ENCODE measurements around the gene MAT1A. TPM values are rescaled to one million over a fixed set of nuclear protein-coding genes. Genes with fewer than 3 reads are reported as not detected.

Gene MAT1A
- total RNA-seq, 1 donor from 2014 or later, result 0.11 TPM

- Histone ChIP-seq H3K27me3 (ENCODE audit: insufficient read depth, low read length) (no peaks in the 10 kb centered on the region), H2AFZ (ENCODE audit: low read depth, low read length) (no peak overlapping the region), H3K36me3 (ENCODE audit: insufficient read depth, low read length) (no peaks in the 10 kb centered on the region), H3K4me1 (ENCODE audit: insufficient read depth, low read length) (no peaks in the 10 kb centered on the region), H3K4me2 (ENCODE audit: low read length) (no peak overlapping the region), H3K27ac (ENCODE audit: low read depth, low read length) (no peak overlapping the region), H3K9ac (ENCODE audit: low read length) (no peak overlapping the region), H3K4me3 (ENCODE audit: insufficient read depth, low read depth, low read length) (no peak overlapping the region), H3K79me2 (ENCODE audit: insufficient read depth, low read length) (no peaks in the 10 kb centered on the region), H3K9me3 (ENCODE audit: insufficient read depth, low read depth, low read length) (no peaks in the 10 kb centered on the region), H4K20me1 (ENCODE audit: insufficient read depth, low read length) (no peaks in the 10 kb centered on the region)
- Mint-ChIP-seq H3K4me3 (ENCODE audit: unreplicated experiment) (no peak overlapping the region), H3K9me3 (ENCODE audit: unreplicated experiment) (peaks cover 2% of the 10 kb centered on the region), H3K4me1 (ENCODE audit: low read depth, unreplicated experiment) (peaks cover 4% of the 10 kb centered on the region), H3K27me3 (ENCODE audit: low read depth, unreplicated experiment) (peaks cover 25% of the 10 kb centered on the region), H3K36me3 (ENCODE audit: low read depth, unreplicated experiment) (no peaks in the 10 kb centered on the region), H3K27ac (ENCODE audit: unreplicated experiment) (no peak overlapping the region)
- no peak for FAIRE-seq
- TF ChIP-seq CTCF (IDR thresholded peaks at IDR 0.05; ENCODE audit: insufficient read depth, low read depth, low read length), result no peak
- no peak for TF ChIP-seq EZH2 (IDR thresholded peaks at IDR 0.05; ENCODE audit: insufficient read depth, low read length)
- DNase-seq (ENCODE audit: low read depth), result no peak
Measured at GRCh38 chr10:80283119-80283518, 6.3 kb downstream of the MAT1A start.

- FAIRE-seq (no peak), DNase-seq (ENCODE audit: low read depth) (no peak)
- Mint-ChIP-seq H3K4me1 (ENCODE audit: low read depth, unreplicated experiment) (peaks cover 4% of the 10 kb centered on the region), H3K27ac (ENCODE audit: unreplicated experiment) (peak overlapping the region; percentile 12), H3K36me3 (ENCODE audit: low read depth, unreplicated experiment) (no peaks in the 10 kb centered on the region), H3K27me3 (ENCODE audit: low read depth, unreplicated experiment) (peaks cover 28% of the 10 kb centered on the region), H3K4me3 (ENCODE audit: unreplicated experiment) (no peak overlapping the region), H3K9me3 (ENCODE audit: unreplicated experiment) (no peaks in the 10 kb centered on the region)
- Histone ChIP-seq H3K4me2 (ENCODE audit: low read length) (no peak overlapping the region), H2AFZ (ENCODE audit: low read depth, low read length) (no peak overlapping the region), H4K20me1 (ENCODE audit: insufficient read depth, low read length) (no peaks in the 10 kb centered on the region), H3K79me2 (ENCODE audit: insufficient read depth, low read length) (no peaks in the 10 kb centered on the region), H3K9me3 (ENCODE audit: insufficient read depth, low read depth, low read length) (no peaks in the 10 kb centered on the region), H3K9ac (ENCODE audit: low read length) (no peak overlapping the region), H3K36me3 (ENCODE audit: insufficient read depth, low read length) (no peaks in the 10 kb centered on the region), H3K4me3 (ENCODE audit: insufficient read depth, low read depth, low read length) (no peak overlapping the region), H3K27ac (ENCODE audit: low read depth, low read length) (no peak overlapping the region), H3K27me3 (ENCODE audit: insufficient read depth, low read length) (no peaks in the 10 kb centered on the region), H3K4me1 (ENCODE audit: insufficient read depth, low read length) (no peaks in the 10 kb centered on the region)
- TF ChIP-seq EZH2 (IDR thresholded peaks at IDR 0.05; ENCODE audit: insufficient read depth, low read length), result no peak
Measured at GRCh38 chr10:80281784-80282765, 7.4 kb downstream of the MAT1A start.

- H3K4me3 Mint-ChIP-seq (ENCODE audit: unreplicated experiment), result no peak overlapping the region
Measured at GRCh38 chr10:80281292-80281691, 8.2 kb downstream of the MAT1A start.

More at GRCh38 chr10:80281292-80281691, 8.2 kb downstream of the MAT1A start:
- Histone ChIP-seq H3K4me3 (ENCODE audit: insufficient read depth, low read depth, low read length) (no peak overlapping the region), H3K4me2 (ENCODE audit: low read length) (no peak overlapping the region), H3K9ac (ENCODE audit: low read length) (no peak overlapping the region), H3K36me3 (ENCODE audit: insufficient read depth, low read length) (no peaks in the 10 kb centered on the region), H4K20me1 (ENCODE audit: insufficient read depth, low read length) (no peaks in the 10 kb centered on the region), H3K27me3 (ENCODE audit: insufficient read depth, low read length) (no peaks in the 10 kb centered on the region), H2AFZ (ENCODE audit: low read depth, low read length) (no peak overlapping the region), H3K9me3 (ENCODE audit: insufficient read depth, low read depth, low read length) (no peaks in the 10 kb centered on the region), H3K4me1 (ENCODE audit: insufficient read depth, low read length) (no peaks in the 10 kb centered on the region), H3K79me2 (ENCODE audit: insufficient read depth, low read length) (no peaks in the 10 kb centered on the region), H3K27ac (ENCODE audit: low read depth, low read length) (no peak overlapping the region)
- DNase-seq (ENCODE audit: low read depth), result no peak
- peaks cover 4% of the 10 kb centered on the region for H3K4me1 Mint-ChIP-seq (ENCODE audit: low read depth, unreplicated experiment)
- H3K36me3 Mint-ChIP-seq (ENCODE audit: low read depth, unreplicated experiment), result no peaks in the 10 kb centered on the region
- peaks cover 2% of the 10 kb centered on the region for H3K9me3 Mint-ChIP-seq (ENCODE audit: unreplicated experiment)
- TF ChIP-seq EZH2 (IDR thresholded peaks at IDR 0.05; ENCODE audit: insufficient read depth, low read length) (no peak), CTCF (IDR thresholded peaks at IDR 0.05; ENCODE audit: insufficient read depth, low read depth, low read length) (no peak)
- H3K27me3 Mint-ChIP-seq (ENCODE audit: low read depth, unreplicated experiment), result peaks cover 33% of the 10 kb centered on the region
- H3K27ac Mint-ChIP-seq (ENCODE audit: unreplicated experiment), result peak overlapping the region; percentile 12
- FAIRE-seq, result no peak
